GM23338 (cell line): ENCODE results near the gene FRA10AC1. TPM values are rescaled to one million over a fixed set of nuclear protein-coding genes. Genes with fewer than 3 reads are reported as not detected.

Experiments used
- ATAC-seq: fragments of 200-7000 bp; cut with Tn5 transposase; 3 replicates; pipeline ENCODE4 v1.9.1; 2020
- DNase-seq: peaks from one replicate; pipeline ENCODE4 v3.0.0-alpha.2; 2015; ENCODE audit warnings: low spot score
- H2AFZ ChIP-seq: fragments of 200-600 bp; sonication (generic); 2 replicates; pipeline ENCODE4 v1.8.0; 2016; ENCODE audit warnings: antibody characterized with exemption, mild to moderate bottlenecking, moderate library complexity
- H3F3A ChIP-seq: fragments of 200-600 bp; sonication (generic); replicated peaks from 2 replicates; pipeline ENCODE4 v1.8.0; 2017; ENCODE audit warnings: antibody characterized with exemption, mixed run types, low read depth
- H3K27ac ChIP-seq: fragments of 200-600 bp; sonication (generic); 2 replicates; pipeline ENCODE4 v1.6.1; 2016; ENCODE audit warnings: low read depth
- H3K27me3 ChIP-seq: fragments of 200-600 bp; sonication (generic); 2 replicates; pipeline ENCODE4 v1.8.0; 2016; ENCODE audit warnings: mild to moderate bottlenecking, mixed run types, moderate library complexity; ENCODE audit not compliant: insufficient read depth
- H3K36me3 ChIP-seq: fragments of 200-600 bp; sonication (generic); 2 replicates; pipeline ENCODE4 v1.8.0; 2016; ENCODE audit warnings: mild to moderate bottlenecking; ENCODE audit not compliant: insufficient read depth
- H3K4me1 ChIP-seq: fragments of 200-600 bp; sonication (generic); 2 replicates; pipeline ENCODE4 v1.8.0; 2016; ENCODE audit warnings: mild to moderate bottlenecking, moderate library complexity; ENCODE audit not compliant: insufficient read depth
- H3K4me2 ChIP-seq: fragments of 200-600 bp; sonication (generic); 2 replicates; pipeline ENCODE4 v1.7.1; 2017; ENCODE audit warnings: mixed run types
- H3K4me3 ChIP-seq: fragments of 200-600 bp; sonication (generic); 2 replicates; pipeline ENCODE4 v1.6.1; 2016; ENCODE audit warnings: mixed run types
- H3K79me2 ChIP-seq: fragments of 200-600 bp; sonication (generic); replicated peaks from 2 replicates; pipeline ENCODE4 v1.8.0; 2017; ENCODE audit warnings: mild to moderate bottlenecking; ENCODE audit not compliant: insufficient read depth
- H3K9me2 ChIP-seq: fragments of 200-600 bp; sonication (generic); 2 replicates; pipeline ENCODE4 v1.8.0; 2017; ENCODE audit not compliant: insufficient read depth
- H4K20me1 ChIP-seq: fragments of 200-600 bp; sonication (generic); replicated peaks from 2 replicates; pipeline ENCODE4 v1.8.0; 2017; ENCODE audit warnings: mild to moderate bottlenecking; ENCODE audit not compliant: insufficient read depth
- H3K27ac Mint-ChIP-seq: 2 replicates; pipeline ENCODE4 v1.8.0; 2020; ENCODE audit warnings: inconsistent platforms, mild to moderate bottlenecking, moderate library complexity, mixed read lengths
- H3K27me3 Mint-ChIP-seq: 3 replicates; pipeline ENCODE4 v1.8.0; 2022; ENCODE audit warnings: low read depth, mild to moderate bottlenecking, moderate library complexity, mixed read lengths, inconsistent platforms; ENCODE audit not compliant: insufficient read depth, poor library complexity
- H3K36me3 Mint-ChIP-seq: 3 replicates; pipeline ENCODE4 v1.8.0; 2021; ENCODE audit warnings: low read depth, mild to moderate bottlenecking, inconsistent platforms, moderate library complexity, mixed read lengths
- H3K4me1 Mint-ChIP-seq: 3 replicates; pipeline ENCODE4 v1.8.0; 2020; ENCODE audit warnings: mild to moderate bottlenecking, inconsistent platforms, mixed read lengths
- H3K4me3 Mint-ChIP-seq: 3 replicates; pipeline ENCODE4 v1.8.0; 2021; ENCODE audit warnings: moderate library complexity, mild to moderate bottlenecking, inconsistent platforms, mixed read lengths
- H3K9me3 Mint-ChIP-seq: 3 replicates; pipeline ENCODE4 v1.8.0; 2020; ENCODE audit warnings: moderate library complexity, mild to moderate bottlenecking, inconsistent platforms, mixed read lengths
- CREB1 ChIP-seq: fragments of 250-450 bp; sonication (Bioruptor Pico); IDR thresholded peaks from 2 replicates; pipeline ENCODE4 v1.5.0; 2020; ENCODE audit warnings: low read depth, mild to moderate bottlenecking, moderate library complexity
- CTCF ChIP-seq, 2 experiments: fragments of 200-600 bp in 1 of 2; sonication (generic) in 1 of 2; conservative IDR thresholded peaks; 2 replicates each; pipeline versions ENCODE4 v1.5.1 to v1.6.1; 2016 to 2017; ENCODE audit warnings: antibody characterized with exemption in 2 of 2, low read depth in 2 of 2, mild to moderate bottlenecking in 2 of 2, moderate library complexity in 1 of 2
- ETS1 ChIP-seq: IDR thresholded peaks from 2 replicates; pipeline ENCODE4 v1.6.1; 2016; ENCODE audit warnings: antibody characterized with exemption
- EZH2 ChIP-seq: fragments of 200-600 bp; sonication (generic); IDR thresholded peaks from one replicate; pipeline ENCODE4 v1.8.0; 2017; ENCODE audit warnings: antibody characterized with exemption, mild to moderate bottlenecking, low read depth; ENCODE audit not compliant: unreplicated experiment
- EZH2phosphoT487 ChIP-seq: fragments of 200-600 bp; sonication (generic); IDR thresholded peaks from one replicate; pipeline ENCODE4 v1.8.1; 2018; ENCODE audit warnings: antibody characterized with exemption; ENCODE audit not compliant: unreplicated experiment
- JUNB ChIP-seq: IDR thresholded peaks from one replicate; pipeline ENCODE4 v1.6.1; 2016; ENCODE audit warnings: antibody characterized with exemption; ENCODE audit not compliant: unreplicated experiment
- NANOG ChIP-seq: IDR thresholded peaks from 2 replicates; pipeline ENCODE4 v1.6.1; 2016; ENCODE audit warnings: antibody characterized with exemption, borderline replicate concordance
- POLR2AphosphoS5 ChIP-seq: IDR thresholded peaks from 2 replicates; pipeline ENCODE4 v1.6.1; 2016; ENCODE audit warnings: antibody characterized with exemption, low read depth
- STAT1 ChIP-seq: IDR thresholded peaks from one replicate; pipeline ENCODE4 v1.6.1; 2016; ENCODE audit warnings: antibody characterized with exemption; ENCODE audit not compliant: unreplicated experiment
- ZNF114 ChIP-seq: fragments of 250-450 bp; sonication (Bioruptor Pico); IDR thresholded peaks from 2 replicates; pipeline ENCODE4 v1.5.0; 2020; ENCODE audit warnings: mild to moderate bottlenecking, moderate library complexity
- ZNF462 ChIP-seq: fragments of 250-450 bp; sonication (Bioruptor Pico); IDR thresholded peaks from 2 replicates; pipeline ENCODE4 v1.5.0; 2020; ENCODE audit warnings: mild to moderate bottlenecking, moderate library complexity
- polyA plus RNA-seq: library from polyadenylated mRNA; unstranded; fragments of >200 nt; fragmentation: Nextera tagmentation; extraction: Ambion mirVana; gene quantifications from 2 replicates; pipeline ENCODE4 v1.2.1, GENCODE V29; 2016
- total RNA-seq: library from RNA; depleted of rRNA; stranded (reverse); fragments of >200 nt; shearing (Covaris generic); gene quantifications from 2 replicates; pipeline ENCODE4 v1.2.3, GENCODE V29; 2014

Gene FRA10AC1
- total and polyA plus RNA-seq, 2 experiments from 2014 or later: 35.4 to 51.5 TPM

- Mint-ChIP-seq H3K36me3 (peaks cover 24% of the 10 kb centered on the region; the same call in 2 of the 3 replicates), H3K27ac (no peak overlapping the region), H3K4me1 (no peaks in the 10 kb centered on the region), H3K4me3 (no peak overlapping the region), H3K9me3 (no peaks in the 10 kb centered on the region), H3K27me3 (no peaks in the 10 kb centered on the region)
- peaks cover 8% of the 10 kb centered on the region; the same call in 1 of the 2 replicates for H3K36me3 ChIP-seq
- DNase-seq: no peak
- no peaks in the 10 kb centered on the region for H3K4me1 ChIP-seq
- no peak for TF ChIP-seq EZH2phosphoT487
- TF ChIP-seq STAT1: no peak
- TF ChIP-seq NANOG: no peak
- no peak for TF ChIP-seq CTCF (conservative IDR thresholded peaks at IDR 0.05; ENCODE audit: low read depth in 2 of 2)
- no peak for TF ChIP-seq POLR2AphosphoS5
- TF ChIP-seq EZH2: no peak
- no peak overlapping the region for H3K27ac ChIP-seq
- H3K79me2 ChIP-seq: no peaks in the 10 kb centered on the region
- H3K4me2 ChIP-seq: no peak overlapping the region
- no peak overlapping the region for H2AFZ ChIP-seq
- no peaks in the 10 kb centered on the region; the same call in 1 of the 2 replicates for H4K20me1 ChIP-seq
- H3K27me3 ChIP-seq: no peaks in the 10 kb centered on the region
- no peaks in the 10 kb centered on the region for H3F3A ChIP-seq
- no peak overlapping the region for H3K4me3 ChIP-seq
- H3K9me2 ChIP-seq: no peaks in the 10 kb centered on the region
- no peak for ATAC-seq
Measured at GRCh38 chr10:93671042-93671441, 31.4 kb downstream of the FRA10AC1 start.

- Mint-ChIP-seq H3K9me3 (no peaks in the 10 kb centered on the region), H3K4me3 (no peak overlapping the region), H3K27me3 (no peaks in the 10 kb centered on the region), H3K4me1 (no peaks in the 10 kb centered on the region), H3K27ac (no peak overlapping the region), H3K36me3 (peaks cover 27% of the 10 kb centered on the region; the same call in 2 of the 3 replicates)
- DNase-seq (no peak), ATAC-seq (no peak)
- H2AFZ ChIP-seq: no peak overlapping the region
- H3K4me1 ChIP-seq: no peaks in the 10 kb centered on the region
- H3F3A ChIP-seq: no peaks in the 10 kb centered on the region
- H3K36me3 ChIP-seq: peaks cover 8% of the 10 kb centered on the region; the same call in 1 of the 2 replicates
- H3K9me2 ChIP-seq: no peaks in the 10 kb centered on the region
- H3K4me3 ChIP-seq: no peak overlapping the region
- no peaks in the 10 kb centered on the region for H3K27me3 ChIP-seq
- no peaks in the 10 kb centered on the region; the same call in 1 of the 2 replicates for H4K20me1 ChIP-seq
- H3K79me2 ChIP-seq: no peaks in the 10 kb centered on the region
- H3K4me2 ChIP-seq: no peak overlapping the region
- no peak overlapping the region for H3K27ac ChIP-seq
- TF ChIP-seq ZNF114 (CRISPR knock-in tag): no peak
- no peak for TF ChIP-seq ETS1
- no peak for TF ChIP-seq STAT1
- no peak for TF ChIP-seq EZH2
- no peak for TF ChIP-seq CTCF (conservative IDR thresholded peaks at IDR 0.05; ENCODE audit: low read depth in 2 of 2)
- no peak for TF ChIP-seq JUNB
- no peak for TF ChIP-seq ZNF462 (CRISPR knock-in tag)
- no peak for TF ChIP-seq CREB1 (CRISPR knock-in tag)
- TF ChIP-seq NANOG: no peak
Measured at GRCh38 chr10:93670372-93670771, 32.0 kb downstream of the FRA10AC1 start.
